ENCODE results near the gene AR.
"Not testable (repeated sequence)": the region's sequence is repeated elsewhere in the genome, so short reads cannot be mapped to it uniquely, and the experiment has no call there.

The AR gene

GRCh38 chrX:67624325-67624724, 80.5 kb downstream of the AR start:
- DNase-seq (ENCODE audit: low spot score) = no peak

- DNase-seq (ENCODE audit: low spot score) = no peak
These were observed 91.6 kb downstream of the AR start for GRCh38 chrX:67635424-67635823.

- DNase-seq (ENCODE audit: low spot score) = peak; percentile 9
These were observed 92.7 kb downstream of the AR start for GRCh38 chrX:67636532-67636931.

GRCh38 chrX:67637293-67637692, 93.5 kb downstream of the AR start:
- DNase-seq (ENCODE audit: low spot score) = not testable (repeated sequence)

- no peak for DNase-seq (ENCODE audit: low spot score)
These were observed 104.5 kb downstream of the AR start for GRCh38 chrX:67648361-67648760.

GRCh38 chrX:67651437-67652142, 107.8 kb downstream of the AR start:
- DNase-seq (ENCODE audit: low spot score) = no peak

- no peak for DNase-seq (ENCODE audit: low spot score)
These were observed 108.7 kb downstream of the AR start for GRCh38 chrX:67652543-67652942.

GRCh38 chrX:67654301-67654700, 110.5 kb downstream of the AR start:
- no peak for DNase-seq (ENCODE audit: low spot score)

- no peak for DNase-seq (ENCODE audit: low spot score)
These were observed 121.8 kb downstream of the AR start for GRCh38 chrX:67665583-67665982.

GRCh38 chrX:67670717-67671116, 126.9 kb downstream of the AR start:
- DNase-seq (ENCODE audit: low spot score) = not testable (repeated sequence)

- DNase-seq (ENCODE audit: low spot score) = no peak
These were observed 130.0 kb downstream of the AR start for GRCh38 chrX:67673741-67674274.

- DNase-seq (ENCODE audit: low spot score) = no peak
These were observed 130.9 kb downstream of the AR start for GRCh38 chrX:67674741-67675140.

- DNase-seq (ENCODE audit: low spot score) = no peak
These were observed 140.3 kb downstream of the AR start for GRCh38 chrX:67684136-67684535.

- no peak for DNase-seq (ENCODE audit: low spot score)
These were observed 148.4 kb downstream of the AR start for GRCh38 chrX:67692246-67692645.

GRCh38 chrX:67693928-67694327, 150.1 kb downstream of the AR start:
- DNase-seq (ENCODE audit: low spot score) = no peak

- DNase-seq (ENCODE audit: low spot score) = no peak
These were observed 153.6 kb downstream of the AR start for GRCh38 chrX:67697452-67697851.

- no peak for DNase-seq (ENCODE audit: low spot score)
These were observed 156.8 kb downstream of the AR start for GRCh38 chrX:67700602-67701001.

- no peak for DNase-seq (ENCODE audit: low spot score)
These were observed 170.2 kb downstream of the AR start for GRCh38 chrX:67714004-67714403.

GRCh38 chrX:67717571-67717970, 173.8 kb downstream of the AR start:
- DNase-seq (ENCODE audit: low spot score) = no peak

GRCh38 chrX:67718926-67719325, 175.1 kb downstream of the AR start:
- DNase-seq (ENCODE audit: low spot score) = no peak

- DNase-seq (ENCODE audit: low spot score) = no peak
These were observed 176.5 kb downstream of the AR start for GRCh38 chrX:67720344-67720743.

- DNase-seq (ENCODE audit: low spot score) = no peak
These were observed 177.5 kb downstream of the AR start for GRCh38 chrX:67721321-67721720.

GRCh38 chrX:67723580-67724351, 179.9 kb downstream of the AR start:
- DNase-seq (ENCODE audit: low spot score) = no peak
